ENCODE results near the gene PUM2.
"Not testable (repeated sequence)": the region's sequence is repeated elsewhere in the genome, so short reads cannot be mapped to it uniquely, and the experiment has no call there.

PUM2 gene

DNA sequence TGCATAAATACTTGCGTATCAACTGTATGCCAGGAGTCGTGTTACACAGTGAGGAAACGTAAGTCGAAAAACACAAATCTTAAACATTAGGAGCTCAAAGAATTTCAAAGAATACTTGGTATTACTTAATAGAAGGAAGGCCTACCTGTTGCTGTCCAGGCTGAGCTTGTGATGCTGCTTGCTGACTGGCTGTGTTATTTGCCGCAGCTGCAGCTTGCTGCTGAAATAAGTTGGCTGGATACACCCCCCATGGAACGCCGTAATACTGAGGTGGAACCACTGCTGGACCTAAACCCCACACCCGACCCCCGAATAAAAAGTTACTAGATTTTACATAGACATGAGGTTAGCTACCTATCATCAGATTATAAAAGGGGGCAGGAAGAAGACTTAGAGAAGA, 56.4 kb downstream of the PUM2 start:
- DNase-seq (ENCODE audit: low read depth in 1 of 2, low spot score in 1 of 2) = no peak

DNA sequence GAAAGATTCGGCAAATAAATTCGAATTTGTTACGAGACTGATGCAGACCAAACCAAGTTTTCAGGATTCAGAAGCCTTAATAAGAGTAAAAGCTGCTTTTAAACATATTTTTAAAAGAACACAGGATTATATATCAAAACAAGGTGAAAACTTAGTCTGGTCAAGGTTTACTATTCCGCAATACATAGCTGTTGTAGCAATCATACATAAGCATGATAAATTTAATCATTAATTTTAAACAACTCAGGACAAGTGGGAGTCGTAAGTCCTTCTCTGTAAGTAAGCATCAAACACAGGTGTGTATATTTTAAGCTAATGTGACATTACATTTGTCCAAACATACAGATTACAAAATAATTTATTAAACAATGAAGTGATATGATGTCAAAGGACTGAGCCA, 57.7 kb downstream of the PUM2 start:
- DNase-seq (ENCODE audit: low read depth in 1 of 2, low spot score in 1 of 2) = no peak

DNA sequence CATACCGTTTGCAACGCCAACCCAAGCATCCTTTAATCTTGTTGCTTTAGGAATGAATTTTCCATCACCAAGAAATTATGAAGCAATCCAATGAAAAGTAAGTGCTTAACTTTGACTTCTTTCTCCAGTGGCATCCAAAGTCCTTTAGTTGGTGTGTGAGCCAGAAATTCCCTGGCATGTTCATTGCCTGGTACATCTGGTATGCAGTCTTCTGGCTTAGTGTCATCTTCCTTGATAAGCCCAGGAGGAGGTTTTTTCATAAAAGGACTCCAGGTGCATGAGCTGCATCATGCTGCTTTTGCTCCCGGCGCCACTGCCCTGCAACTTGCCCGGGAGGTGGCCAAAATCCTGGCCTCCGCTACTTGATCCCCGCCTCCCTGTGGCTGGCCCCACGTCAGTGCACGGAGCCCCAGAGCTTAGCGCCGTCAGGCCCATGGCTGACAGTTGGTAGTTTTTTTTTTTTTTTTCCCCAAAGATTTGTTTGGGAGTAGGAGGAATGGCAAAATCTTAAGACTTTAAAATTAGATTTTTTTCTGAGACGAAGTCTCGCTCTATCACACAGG, 58.7 kb downstream of the PUM2 start:
- DNase-seq (ENCODE audit: low read depth in 1 of 2, low spot score in 1 of 2) = no peak

DNA sequence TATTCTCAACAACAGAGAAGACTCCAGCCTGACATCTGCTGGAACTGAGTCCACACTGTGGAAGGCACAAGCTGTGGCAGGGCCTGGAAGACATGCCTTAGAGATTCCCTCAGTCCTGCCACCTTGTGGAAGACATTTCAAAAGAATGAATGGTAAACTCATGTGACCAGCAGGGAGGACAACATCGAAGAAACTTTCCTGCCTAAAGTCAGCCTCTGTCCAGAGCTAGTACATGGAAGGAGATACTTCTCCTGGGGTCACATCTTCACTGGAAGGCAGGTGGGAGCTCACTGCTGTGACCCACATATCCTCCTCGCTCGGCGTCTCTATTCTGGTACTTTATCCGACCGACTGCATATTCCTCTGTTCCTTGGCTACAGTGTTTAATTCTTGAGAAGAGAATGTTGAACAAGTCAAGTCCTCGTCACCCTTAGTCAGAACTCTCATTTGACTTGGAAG, 59.5 kb downstream of the PUM2 start:
- no peak for DNase-seq (ENCODE audit: low read depth in 1 of 2, low spot score in 1 of 2)

DNA sequence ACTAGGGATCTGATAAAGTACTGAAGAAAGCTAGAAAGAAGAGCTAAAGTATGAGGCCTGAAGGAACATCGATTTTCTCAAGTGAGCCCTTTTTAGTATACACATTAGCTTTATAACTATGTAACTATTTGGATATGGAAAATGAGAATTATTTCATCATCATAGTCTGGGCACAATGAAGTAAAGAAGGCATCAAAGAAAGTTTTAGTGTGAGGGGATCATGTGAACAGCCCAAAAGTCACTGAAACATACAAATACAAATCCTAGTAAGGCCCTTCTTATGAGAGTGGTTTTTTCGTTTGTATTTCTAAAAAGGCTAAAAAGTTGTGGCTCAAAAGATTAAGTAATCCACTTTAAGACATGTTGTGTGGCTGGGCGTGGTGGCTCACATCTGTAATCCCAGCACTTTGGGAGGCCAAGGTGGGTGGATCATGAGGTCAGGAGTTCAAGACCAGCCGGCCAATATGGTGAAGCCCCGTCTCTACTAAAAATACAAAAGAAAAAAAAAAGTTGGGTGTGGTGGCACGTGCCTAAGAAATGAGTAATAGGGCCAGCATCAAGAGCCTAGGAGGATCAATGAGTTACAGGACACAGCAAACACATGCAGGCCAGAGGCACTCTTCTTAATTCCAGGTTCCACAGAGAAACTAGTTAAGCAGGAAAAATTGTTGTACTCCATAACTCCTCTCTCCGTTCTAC, 61.9 kb downstream of the PUM2 start:
- no peak for DNase-seq (ENCODE audit: low read depth in 1 of 2, low spot score in 1 of 2)

DNA sequence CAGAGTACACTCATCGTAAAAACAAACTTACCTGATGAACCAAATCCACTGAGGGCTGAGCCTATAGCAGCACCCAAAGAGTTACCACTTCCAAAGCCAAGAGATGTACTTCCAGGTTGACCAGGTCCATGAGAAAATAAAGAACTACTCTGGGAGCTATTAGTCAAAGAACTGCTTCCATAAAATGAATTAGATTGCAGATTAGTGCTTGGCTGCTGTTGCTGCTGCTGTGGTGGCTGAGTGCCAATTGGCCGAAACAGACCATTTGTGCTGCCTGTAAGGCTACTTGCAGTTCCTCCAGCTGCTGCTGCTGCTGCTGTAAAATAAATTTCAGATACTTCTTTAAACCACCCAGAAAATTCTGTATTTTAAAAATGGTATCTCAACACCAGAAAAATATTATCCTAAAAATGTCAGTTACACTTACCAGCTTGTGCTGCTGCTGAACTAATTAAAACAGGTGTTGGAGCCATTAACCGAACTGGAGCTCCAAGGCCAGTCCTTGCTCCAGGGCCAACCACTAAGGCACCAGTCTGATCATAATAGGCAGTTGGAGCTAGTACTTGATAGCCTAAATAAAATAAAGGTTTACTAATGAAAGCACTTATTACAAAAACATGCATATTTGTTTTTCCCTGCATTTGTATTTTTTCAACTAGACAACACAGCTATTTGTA, 67.6 kb downstream of the PUM2 start:
- DNase-seq (ENCODE audit: low read depth in 1 of 2, low spot score in 1 of 2) = no peak

DNA sequence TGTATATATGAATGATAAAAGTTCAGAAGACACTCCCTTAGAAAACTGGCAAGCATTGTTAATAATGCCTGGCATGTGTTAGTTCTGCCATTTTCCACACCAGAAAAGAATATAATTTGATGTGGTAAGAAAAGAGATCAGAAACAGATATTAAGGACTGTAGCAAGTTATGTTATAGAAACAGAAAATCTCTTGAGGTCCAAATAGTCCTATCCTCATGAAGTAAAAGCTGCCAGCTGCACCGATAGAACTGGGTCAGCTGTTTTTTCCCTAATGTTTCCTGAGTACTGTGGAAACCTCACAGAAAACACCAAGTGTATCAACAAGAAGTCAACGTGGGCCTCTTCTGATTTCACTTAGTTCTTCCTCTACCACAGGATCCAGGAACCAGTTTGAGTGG, 68.8 kb downstream of the PUM2 start:
- DNase-seq (ENCODE audit: low read depth in 1 of 2, low spot score in 1 of 2) = no peak

DNA sequence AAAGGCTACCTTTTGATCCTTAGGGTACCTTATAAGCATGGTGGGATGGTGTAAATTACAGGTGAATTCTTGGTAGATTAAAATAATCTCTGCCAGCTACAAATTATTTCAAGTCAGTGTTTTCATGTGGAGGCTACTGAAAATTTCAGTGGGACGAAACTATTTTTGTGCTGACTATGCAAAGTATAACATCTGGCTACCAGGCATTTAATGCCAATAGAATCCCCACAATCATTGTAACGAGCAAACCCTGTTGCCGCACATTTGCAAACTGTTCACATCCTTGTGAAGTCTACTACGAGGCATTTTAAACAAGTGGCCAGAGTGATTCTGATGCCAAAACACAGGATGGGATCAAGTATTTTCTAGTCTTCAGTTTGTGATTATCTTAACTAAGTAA, 77.6 kb downstream of the PUM2 start:
- no peak for DNase-seq (ENCODE audit: low read depth in 1 of 2, low spot score in 1 of 2)

DNA sequence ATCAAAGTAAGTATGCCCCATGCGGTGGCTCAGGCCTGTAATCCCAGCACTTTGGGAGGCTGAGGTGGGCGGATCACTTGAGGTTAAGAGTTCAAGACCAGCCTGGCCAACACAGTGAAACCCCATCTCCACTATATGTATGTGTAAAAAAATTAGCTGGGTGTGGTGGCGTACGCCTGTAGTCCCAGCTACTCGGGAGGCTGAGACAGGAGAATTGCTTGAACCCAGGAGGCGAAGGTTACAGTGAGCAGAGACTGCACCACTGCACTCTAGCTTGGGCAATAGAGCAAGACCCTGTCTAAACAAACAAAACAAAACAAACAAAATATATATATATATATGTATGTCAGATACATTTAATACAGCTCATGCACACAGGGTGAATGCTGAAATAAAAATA, 82.3 kb downstream of the PUM2 start:
- not testable (repeated sequence) for DNase-seq (ENCODE audit: low read depth in 1 of 2, low spot score in 1 of 2)

DNA sequence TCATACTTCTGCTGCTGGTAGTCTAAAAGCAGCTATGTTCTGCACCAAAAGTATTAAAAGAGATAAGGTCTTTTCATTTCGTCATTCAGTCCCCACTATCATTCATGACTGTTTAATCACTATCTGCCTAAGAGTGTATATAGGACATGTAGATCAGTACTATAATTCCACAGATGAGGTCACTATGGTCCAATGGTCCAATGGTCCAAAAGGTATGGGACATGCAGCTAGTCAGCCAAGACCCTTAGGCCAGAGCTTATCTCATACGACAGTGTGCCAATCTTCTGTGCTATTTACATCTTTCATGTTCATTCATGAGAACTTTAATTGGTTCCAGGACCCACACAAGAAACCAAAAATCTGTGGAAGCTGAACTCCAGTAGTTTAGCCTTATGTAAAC, 83.1 kb downstream of the PUM2 start:
- DNase-seq (ENCODE audit: low read depth in 1 of 2, low spot score in 1 of 2) = no peak

DNA sequence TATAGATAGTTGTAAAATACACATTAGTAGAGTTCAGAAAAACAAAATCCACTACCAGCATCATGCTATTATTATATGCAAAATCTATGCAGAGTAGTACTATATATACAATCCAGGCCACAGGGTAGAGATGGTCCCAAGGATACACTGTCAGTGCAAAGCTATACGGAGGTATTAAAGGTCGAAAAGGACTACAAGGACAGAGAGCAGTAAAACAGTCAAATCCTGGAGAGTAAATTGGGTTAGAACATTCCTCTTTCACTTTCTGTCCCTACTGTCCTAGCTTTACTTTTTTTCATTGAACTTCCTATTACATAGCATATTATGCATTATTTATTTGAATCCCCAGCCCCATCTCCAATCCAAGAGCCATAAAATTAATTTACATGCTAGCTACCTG, 86.0 kb downstream of the PUM2 start:
- DNase-seq (ENCODE audit: low read depth in 1 of 2, low spot score in 1 of 2) = no peak

DNA sequence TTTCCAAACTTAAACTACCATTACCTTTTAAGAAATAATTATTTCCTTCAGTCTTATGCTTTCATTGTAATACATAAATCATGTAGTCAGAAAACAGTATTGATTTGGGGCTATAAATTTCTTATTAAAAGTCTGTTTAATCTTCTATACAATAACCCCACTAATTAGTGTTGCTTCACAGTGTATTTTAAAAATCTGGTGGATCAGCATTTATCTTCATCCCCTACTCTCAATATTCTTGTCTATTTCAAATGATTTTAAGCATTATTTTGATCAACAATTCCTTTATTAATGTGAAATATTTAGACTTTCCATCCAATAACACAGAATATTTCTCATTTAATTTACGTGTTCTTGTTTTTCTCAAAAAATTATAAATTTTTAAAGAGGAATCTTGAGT, 93.2 kb downstream of the PUM2 start:
- no peak for DNase-seq (ENCODE audit: low read depth in 1 of 2, low spot score in 1 of 2)

DNA sequence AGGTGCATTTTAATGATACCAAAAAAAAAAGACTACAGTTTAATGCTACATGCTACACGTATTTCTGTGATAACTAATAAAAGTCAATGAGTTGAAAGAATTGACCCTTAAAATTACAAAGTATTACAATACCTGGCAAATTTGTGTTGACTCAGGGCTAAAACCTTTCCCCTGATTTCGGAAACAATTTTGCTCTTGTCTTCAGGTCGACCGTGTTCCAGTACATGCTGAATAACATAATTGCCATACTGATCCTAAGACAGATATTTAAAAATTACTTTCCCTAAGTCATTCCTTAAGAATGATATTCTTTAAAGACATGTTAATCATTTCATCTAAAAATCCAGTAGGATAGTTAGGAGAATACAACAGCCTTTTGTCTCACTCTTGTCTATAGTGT, 95.9 kb downstream of the PUM2 start:
- no peak for DNase-seq (ENCODE audit: low read depth in 1 of 2, low spot score in 1 of 2)

DNA sequence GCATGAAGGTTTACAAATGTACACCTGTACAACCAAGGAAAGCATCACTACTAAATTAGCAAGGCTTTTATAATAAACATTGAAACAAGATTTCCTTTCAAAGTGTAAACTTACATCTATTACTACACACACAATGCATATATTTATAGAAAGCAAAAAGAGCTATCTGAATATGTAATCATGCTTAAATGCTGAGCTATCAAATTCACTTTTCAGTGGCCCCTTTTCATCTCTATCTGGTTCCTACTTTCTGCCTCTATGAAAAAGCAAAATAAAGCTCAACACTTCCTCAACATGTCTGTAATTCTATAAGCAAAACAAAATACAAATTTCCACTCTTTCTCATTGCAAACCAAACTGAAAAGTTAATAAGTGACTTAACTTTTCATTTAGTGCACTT, 100.2 kb downstream of the PUM2 start:
- DNase-seq (ENCODE audit: low read depth in 1 of 2, low spot score in 1 of 2) = no peak

DNA sequence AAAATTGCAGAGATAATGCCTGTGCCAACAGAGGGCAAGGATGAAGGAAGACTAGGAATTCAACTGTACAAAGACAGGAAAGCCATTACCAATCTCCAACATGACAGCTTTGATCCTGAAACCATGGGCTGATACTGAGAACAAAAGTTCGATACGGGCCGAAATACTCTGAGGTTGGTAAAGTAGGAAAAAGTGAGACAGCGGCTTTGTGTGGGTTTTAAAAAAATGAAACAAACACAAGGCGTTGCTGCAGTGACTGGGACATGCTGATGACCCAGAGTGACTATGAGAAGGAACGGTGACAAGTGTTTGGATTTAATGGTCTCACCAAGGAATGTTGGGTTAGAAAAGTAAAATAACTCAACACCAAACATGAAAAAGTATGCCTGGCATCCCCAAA, 101.5 kb downstream of the PUM2 start:
- no peak for DNase-seq (ENCODE audit: low read depth in 1 of 2, low spot score in 1 of 2)

DNA sequence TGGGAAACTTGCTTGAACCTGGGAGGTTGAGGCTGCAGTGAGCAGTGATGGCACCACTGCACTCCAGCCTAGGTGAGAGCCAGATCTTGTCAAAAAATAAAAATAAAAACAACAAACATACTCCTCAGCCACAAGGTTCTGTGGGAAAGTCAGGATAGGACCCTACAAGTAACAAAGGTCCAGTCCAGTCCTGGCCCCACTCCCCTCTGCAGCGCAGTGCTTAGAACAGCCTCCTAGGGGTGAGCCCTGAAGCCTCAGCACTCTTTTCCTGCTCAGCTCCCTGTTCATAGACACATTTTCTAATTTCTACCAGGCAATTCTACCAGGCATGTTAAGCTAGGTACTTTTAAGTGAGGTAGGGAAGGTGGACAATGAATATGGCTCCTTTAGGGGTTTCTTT, 103.6 kb downstream of the PUM2 start:
- DNase-seq (ENCODE audit: low read depth in 1 of 2, low spot score in 1 of 2) = no peak

DNA sequence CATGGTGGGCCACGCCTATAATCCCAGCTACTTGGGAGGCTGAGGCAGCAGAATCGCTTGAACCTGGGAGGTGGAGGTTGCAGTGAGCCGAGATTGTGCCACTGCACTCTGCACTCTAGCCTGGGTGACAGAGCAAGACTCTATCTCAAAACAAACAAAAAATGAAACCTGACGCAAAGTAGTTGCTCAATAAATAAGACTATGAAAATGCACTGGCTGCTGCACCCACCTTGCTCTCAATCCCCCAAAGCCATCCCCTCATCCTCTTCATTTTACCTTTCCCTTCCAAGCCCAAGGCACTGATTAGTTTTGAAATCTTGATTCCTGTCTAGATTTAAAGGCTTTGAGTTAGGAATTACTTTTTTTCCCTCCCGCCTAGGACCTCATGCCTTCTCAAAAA, 107.0 kb downstream of the PUM2 start:
- DNase-seq (ENCODE audit: low read depth in 1 of 2, low spot score in 1 of 2) = not testable (repeated sequence)

DNA sequence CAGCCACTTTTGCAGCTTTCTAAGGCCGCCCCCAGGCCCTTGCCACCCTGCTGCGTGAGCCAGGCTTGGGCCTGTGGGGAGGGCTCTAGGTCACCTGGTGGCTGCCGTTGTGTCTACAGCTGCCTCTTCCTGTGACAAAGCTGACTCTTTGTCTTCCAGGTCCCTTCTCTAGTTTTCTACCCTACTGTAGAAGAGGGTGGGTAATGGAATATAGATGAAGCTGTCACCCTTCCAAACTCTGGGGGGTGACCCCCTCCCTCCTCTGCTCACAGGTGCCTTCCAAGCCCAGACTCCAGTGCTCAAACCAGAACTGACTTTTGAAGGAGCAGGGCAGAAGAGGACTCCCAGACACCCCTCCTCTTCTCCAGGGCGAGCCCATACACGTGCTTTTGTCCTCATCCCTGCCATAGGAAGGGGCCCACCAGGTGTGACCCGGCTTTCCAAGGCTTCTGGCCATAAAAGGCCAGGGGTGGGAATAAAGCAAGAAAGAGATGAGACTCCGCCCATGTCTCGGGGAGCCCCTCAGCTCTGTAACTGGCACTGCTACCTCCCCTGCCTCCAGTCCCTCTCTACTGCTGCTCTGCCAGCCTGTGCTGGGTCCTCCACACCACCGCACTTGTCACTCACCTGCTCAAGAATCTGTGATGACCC, 107.8 kb downstream of the PUM2 start:
- no peak for DNase-seq (ENCODE audit: low read depth in 1 of 2, low spot score in 1 of 2)

DNA sequence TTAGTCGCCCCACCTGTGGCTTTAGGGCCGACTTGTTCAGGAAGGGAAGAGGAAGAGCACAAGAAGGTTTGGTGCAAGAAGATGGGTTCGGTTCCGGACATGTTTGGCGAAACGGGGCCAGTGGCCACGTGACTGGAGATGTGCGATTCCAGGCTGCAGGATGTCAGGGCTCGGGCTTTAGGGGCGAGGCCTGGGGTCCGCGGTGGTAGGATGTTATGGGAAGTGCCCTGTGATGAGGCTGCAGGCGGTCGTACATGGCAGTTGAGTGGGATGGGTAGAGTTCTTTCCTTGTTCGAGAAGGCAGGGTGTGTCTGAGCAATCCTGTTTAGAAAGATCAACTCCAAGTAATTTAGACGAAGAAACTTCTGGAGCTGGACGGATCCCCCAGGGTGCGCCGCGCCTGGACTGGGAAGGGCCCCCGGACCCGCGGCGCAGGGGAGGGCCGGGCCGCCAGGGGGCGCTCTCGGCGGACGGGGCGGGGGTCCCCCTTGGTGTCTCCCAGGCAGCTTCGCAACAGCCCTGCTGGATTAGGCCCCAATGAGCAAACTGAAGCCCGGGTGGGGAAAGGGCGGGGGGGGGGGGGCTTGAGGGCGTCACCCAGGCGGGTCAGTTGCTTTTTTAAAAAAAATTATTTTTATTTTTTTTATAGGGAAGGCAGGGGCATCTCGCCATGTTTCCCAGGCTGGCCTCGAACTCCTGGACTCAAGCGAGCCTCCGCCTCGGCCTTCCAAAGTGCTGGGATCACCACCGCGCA, 108.5 kb downstream of the PUM2 start:
- DNase-seq (ENCODE audit: low read depth in 1 of 2, low spot score in 1 of 2) = peak in 1 of 2 donors; percentile 19

DNA sequence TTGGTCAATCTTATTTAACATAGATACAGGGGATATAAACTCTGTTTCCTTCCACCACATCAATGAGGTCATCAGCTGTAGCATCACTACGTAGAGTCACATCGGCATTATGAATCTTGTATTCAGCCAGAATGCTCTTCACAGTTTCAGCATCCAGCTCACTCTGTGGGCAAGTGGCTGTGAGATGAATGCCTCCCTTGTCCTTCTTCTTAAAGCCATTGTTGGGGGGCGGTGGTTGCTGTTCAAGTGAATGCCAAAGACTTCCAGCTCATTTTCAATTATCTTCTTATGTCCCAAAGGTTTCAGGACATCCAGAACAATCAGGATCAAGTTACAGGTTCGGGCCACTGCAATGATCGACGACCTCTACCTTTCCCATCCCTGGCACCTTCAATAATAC, 110.4 kb downstream of the PUM2 start:
- DNase-seq (ENCODE audit: low read depth in 1 of 2, low spot score in 1 of 2) = not testable (repeated sequence)

DNA sequence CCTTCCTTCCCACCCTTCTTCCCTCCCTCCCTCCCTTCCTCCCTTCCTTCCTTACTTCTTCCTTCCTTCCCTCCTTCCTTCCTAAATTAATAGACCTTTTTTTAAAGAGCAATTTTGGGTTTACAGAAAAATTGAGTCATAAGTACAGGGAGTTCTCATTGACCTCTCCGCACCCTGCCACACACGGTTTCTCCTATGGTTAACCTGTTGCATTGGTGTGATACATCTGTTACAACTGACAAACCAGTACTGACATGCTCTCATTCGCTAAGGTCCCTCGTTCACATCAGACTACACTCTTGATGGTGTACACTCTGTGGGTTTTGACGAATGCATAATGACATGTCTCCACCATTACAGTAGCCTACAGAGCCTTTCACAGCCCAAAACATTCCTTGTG, 114.1 kb downstream of the PUM2 start:
- DNase-seq (ENCODE audit: low read depth in 1 of 2, low spot score in 1 of 2) = no peak
